ENCODE results near the gene DBNDD1.
"Not testable (repeated sequence)": the region's sequence is repeated elsewhere in the genome, so short reads cannot be mapped to it uniquely, and the experiment has no call there.

GRCh38 chr16:90056521-90056920 is 37.3 kb upstream of the DBNDD1 start:
- not testable (repeated sequence) for TF ChIP-seq RXRA (IDR thresholded peaks at IDR 0.05; ENCODE audit: borderline replicate concordance, low read depth); IRF3 (IDR thresholded peaks at IDR 0.05; ENCODE audit: low read depth, low read length); CTCF (IDR thresholded peaks at IDR 0.05); REST (IDR thresholded peaks at IDR 0.05; ENCODE audit: low read depth, low read length); GABPA (IDR thresholded peaks at IDR 0.05; ENCODE audit: low read depth); SMC3 (IDR thresholded peaks at IDR 0.05; ENCODE audit: low read depth, low read length); TCF12 (IDR thresholded peaks at IDR 0.05); SIN3A (IDR thresholded peaks at IDR 0.05; ENCODE audit: borderline replicate concordance, low read depth, low read length); EP300 (IDR thresholded peaks at IDR 0.05; ENCODE audit: borderline replicate concordance in 1 of 2, low read depth in 1 of 2, low read length in 1 of 2); USF1 (IDR thresholded peaks at IDR 0.05; ENCODE audit: borderline replicate concordance, low read depth); FOXM1 (IDR thresholded peaks at IDR 0.05; ENCODE audit: low read depth); EZH2phosphoT487 (IDR thresholded peaks at IDR 0.05; ENCODE audit: borderline replicate concordance, low read depth); USF2 (IDR thresholded peaks at IDR 0.05; ENCODE audit: borderline replicate concordance, low read depth, low read length)

Data from SK-N-SH (cell line).